Epithelial cell of proximal tubule (primary cell): ENCODE data around the gene TECPR1. TPM values are rescaled to one million over a fixed set of nuclear protein-coding genes. Genes with fewer than 3 reads are reported as not detected.

Experiments used
- DNase-seq: peaks from one replicate; pipeline ENCODE4 v3.0.0-alpha.2; 2011; ENCODE audit warnings: low read depth
- H3K4me3 ChIP-seq: 2 replicates; pipeline ENCODE4 v1.5.1; 2011; ENCODE audit warnings: low read depth, mild to moderate bottlenecking, low read length
- total RNA-seq: library from RNA; depleted of rRNA; stranded (reverse); fragments of >200 nt; gene quantifications from 2 replicates; pipeline ENCODE4 v1.2.3, GENCODE V29; 2015
- TF ChIP-seq, protein P1 (sequence below): conservative IDR thresholded peaks from 2 replicates; pipeline ENCODE4 v1.5.1; 2012; ENCODE audit warnings: low read depth, mild to moderate bottlenecking, low read length

The TECPR1 gene
- total RNA-seq, 1 donor from 2014 or later = 16.7 TPM

DNA sequence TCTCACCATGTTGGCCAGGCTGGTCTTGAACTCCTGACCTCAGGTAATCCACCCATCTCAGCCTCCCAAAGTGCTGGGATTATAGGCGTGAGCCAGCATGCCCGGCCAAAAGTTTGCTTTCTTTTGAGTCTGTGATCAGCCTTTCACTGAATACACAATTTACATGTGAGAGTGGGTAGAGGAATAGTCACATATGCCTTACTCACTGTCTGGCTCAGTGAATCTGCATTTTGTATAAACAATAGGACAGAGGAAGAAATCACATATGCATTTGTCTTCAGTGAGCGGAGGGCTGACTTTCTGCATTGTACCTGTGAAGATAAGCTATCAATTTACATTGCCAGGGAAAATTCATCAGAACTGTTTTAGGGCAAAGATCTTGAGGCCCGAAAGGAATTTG lies 2.5 kb upstream of the TECPR1 start:
- H3K4me3 ChIP-seq = no peak overlapping the region
- TF ChIP-seq, protein P1, sequence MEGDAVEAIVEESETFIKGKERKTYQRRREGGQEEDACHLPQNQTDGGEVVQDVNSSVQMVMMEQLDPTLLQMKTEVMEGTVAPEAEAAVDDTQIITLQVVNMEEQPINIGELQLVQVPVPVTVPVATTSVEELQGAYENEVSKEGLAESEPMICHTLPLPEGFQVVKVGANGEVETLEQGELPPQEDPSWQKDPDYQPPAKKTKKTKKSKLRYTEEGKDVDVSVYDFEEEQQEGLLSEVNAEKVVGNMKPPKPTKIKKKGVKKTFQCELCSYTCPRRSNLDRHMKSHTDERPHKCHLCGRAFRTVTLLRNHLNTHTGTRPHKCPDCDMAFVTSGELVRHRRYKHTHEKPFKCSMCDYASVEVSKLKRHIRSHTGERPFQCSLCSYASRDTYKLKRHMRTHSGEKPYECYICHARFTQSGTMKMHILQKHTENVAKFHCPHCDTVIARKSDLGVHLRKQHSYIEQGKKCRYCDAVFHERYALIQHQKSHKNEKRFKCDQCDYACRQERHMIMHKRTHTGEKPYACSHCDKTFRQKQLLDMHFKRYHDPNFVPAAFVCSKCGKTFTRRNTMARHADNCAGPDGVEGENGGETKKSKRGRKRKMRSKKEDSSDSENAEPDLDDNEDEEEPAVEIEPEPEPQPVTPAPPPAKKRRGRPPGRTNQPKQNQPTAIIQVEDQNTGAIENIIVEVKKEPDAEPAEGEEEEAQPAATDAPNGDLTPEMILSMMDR = no peak
- no peak for DNase-seq

DNA sequence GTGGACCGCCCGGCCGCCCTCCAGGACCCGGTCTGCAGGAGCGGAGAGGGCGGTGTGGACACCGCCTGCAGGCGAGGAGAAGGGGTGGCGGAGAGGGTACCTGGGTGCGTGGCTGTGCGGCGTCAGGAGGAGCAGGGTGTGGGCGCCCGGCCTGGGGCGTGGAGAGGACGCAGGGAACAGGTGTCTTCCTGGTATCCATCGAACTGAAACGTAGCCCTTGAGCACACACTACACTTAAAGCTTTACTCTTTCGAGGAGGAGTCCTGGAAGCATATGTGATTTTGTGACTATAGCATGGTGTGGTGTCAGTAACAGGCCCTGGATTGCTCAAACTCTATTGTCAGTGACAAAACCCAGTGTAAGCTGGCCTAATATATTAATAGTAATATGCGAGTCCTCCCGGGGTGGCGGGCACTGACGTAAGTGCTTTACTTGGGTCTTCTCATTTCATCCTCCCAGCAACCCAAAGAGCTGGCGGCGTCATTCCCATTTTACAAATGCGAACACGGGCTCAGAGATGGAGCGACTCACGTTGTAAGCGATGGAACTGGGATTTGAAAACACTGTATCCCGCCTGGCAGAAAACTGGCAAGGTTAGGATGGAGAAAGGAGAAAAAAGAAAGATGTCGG lies 508 bp upstream of the TECPR1 start:
- H3K4me3 ChIP-seq = peak overlapping the region; percentile 96
- TF ChIP-seq, protein P1 = no peak
- no peak for DNase-seq

DNA sequence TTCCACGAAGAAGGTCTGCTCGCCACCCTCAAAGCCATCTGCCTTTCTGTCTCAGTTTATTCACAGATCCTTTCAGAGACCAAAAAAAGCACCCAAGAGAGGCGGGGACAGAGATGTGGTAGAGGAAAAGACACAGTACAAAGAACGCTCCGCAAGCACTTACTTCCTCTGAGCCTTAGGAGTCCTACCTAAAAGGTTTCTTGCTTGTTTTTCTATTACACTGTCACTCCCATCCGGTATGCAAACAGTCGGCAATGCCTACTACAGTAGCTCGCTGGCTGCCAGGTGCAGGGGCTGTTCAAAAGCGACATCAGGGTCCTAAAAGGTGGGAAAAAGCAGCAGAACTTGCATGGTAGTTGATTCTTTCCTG lies 816 bp downstream of the TECPR1 start:
- TF ChIP-seq, protein P1 = no peak
- peak overlapping the region; percentile 96 for H3K4me3 ChIP-seq
- DNase-seq = no peak

DNA sequence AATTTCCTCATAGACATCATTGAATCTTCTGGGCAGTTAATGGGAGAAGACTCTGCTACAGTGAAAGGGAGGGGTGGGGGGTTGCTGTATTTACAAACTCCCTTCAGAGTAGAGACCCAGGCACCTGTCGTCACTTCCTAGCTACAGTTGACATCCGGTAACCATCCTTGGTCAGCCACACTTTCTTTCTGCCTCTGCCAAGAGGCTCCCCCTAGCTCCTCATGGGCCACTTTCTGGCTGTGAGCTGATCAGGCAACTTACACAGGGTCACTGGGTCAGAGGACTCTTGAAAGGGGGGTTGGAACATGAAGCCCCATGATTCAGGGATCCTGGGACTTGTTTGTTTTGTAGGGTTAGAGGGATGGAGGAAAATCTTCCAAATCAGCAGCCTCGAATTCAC lies 1.2 kb downstream of the TECPR1 start:
- DNase-seq = no peak
- H3K4me3 ChIP-seq = peak overlapping the region; percentile 96
- TF ChIP-seq, protein P1 = no peak

DNA sequence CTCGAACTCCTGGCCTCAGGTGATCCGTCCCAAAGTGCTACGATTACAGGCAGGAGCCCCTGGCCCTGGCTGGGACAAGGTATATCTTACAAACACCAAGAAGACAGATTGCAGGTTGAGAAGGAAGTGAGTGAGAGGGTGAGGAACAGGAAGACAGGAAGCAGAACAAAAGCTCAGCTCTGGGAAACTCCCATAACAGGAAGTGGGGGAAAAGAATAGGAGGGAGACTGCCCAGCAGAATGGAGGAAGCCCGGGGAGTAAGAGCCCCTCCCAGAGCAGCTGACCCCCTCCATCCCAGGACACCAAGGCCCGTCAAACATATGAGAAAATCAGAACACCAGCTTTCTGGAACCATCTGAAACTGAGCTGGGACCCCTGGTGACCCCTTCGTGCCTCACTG lies 2.9 kb downstream of the TECPR1 start:
- TF ChIP-seq, protein P1 = no peak
- H3K4me3 ChIP-seq = no peak overlapping the region
- DNase-seq = no peak

DNA sequence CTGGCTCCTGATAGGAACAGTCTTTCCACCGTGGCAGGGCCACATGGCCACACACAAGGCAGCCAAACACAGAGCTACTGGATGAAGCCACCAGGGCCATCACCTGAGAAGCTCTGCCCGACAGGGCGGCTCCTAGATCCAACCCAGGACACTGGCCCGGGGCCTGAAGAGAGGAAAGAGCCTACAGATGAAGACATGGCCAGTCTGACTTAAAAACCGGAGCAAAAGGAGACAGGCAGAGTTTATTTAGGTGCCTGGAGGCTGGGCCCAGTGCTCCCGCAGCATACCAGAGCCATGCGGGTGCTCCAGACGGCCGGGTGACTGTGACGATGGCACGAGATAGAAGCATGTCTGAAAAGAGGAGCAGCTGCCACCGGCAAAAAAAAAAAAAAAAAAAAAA lies 3.9 kb downstream of the TECPR1 start:
- TF ChIP-seq, protein P1 = no peak
- DNase-seq = no peak
- H3K4me3 ChIP-seq = no peak overlapping the region

DNA sequence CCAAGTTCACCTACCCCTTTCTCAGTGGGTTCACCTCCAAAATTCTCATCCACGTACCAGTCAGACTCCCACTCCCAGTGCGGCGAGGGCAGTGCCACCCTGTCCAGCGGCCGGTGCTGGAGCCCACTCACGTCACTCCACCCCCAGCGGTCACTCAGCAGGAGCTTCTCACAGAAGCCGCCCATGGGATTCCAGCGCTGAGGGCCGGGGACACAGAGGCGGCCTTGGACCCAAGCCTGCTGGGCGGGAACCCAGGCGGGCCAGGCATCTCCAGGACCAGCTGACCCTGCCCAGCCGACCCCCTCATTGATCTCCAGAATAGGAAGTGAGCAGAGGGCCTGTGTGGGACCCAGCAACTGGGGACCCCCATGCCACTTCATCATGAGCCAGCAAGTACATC lies 7.2 kb downstream of the TECPR1 start:
- DNase-seq = no peak
- TF ChIP-seq, protein P1 = no peak
- H3K4me3 ChIP-seq = no peak overlapping the region
